HG03565 (cell line): ENCODE results near the gene OPN1MW3.
"Not testable (repeated sequence)": the region's sequence is repeated elsewhere in the genome, so short reads cannot be mapped to it uniquely, and the experiment has no call there.

Source experiments
- ATAC-seq: cut with Tn5 transposase; IDR thresholded peaks from one replicate; pipeline ENCODE4 v1.9.1; 2021; ENCODE audit warnings: mild to moderate bottlenecking, moderate library complexity; ENCODE audit not compliant: unreplicated experiment

The OPN1MW3 gene

GRCh38 chrX:154295664-154296310 is 38.4 kb downstream of the OPN1MW3 start, which contains the start of gene TKTL1:
TSS of gene TKTL1 (plus strand) at chrX:154295795. CDS start at chrX:154295860, 65 bp downstream.
- no peak for ATAC-seq

- ATAC-seq: no peak
These were observed 39.3 kb downstream of the OPN1MW3 start for GRCh38 chrX:154296731-154297130.

GRCh38 chrX:154298312-154298711 is 40.9 kb downstream of the OPN1MW3 start:
- ATAC-seq: no peak

GRCh38 chrX:154300816-154301215 is 43.4 kb downstream of the OPN1MW3 start:
- ATAC-seq: no peak

GRCh38 chrX:154302998-154303397 is 45.6 kb downstream of the OPN1MW3 start:
- ATAC-seq: not testable (repeated sequence)

- ATAC-seq: no peak
These were observed 46.1 kb downstream of the OPN1MW3 start for GRCh38 chrX:154303476-154303875.

GRCh38 chrX:154304846-154305245 is 47.5 kb downstream of the OPN1MW3 start:
- ATAC-seq: no peak

- ATAC-seq: no peak
These were observed 48.3 kb downstream of the OPN1MW3 start for GRCh38 chrX:154305541-154306205.

GRCh38 chrX:154307202-154307601 is 49.8 kb downstream of the OPN1MW3 start:
- ATAC-seq: no peak

- no peak for ATAC-seq
These were observed 50.9 kb downstream of the OPN1MW3 start for GRCh38 chrX:154308108-154308946.

- ATAC-seq: no peak
These were observed 51.8 kb downstream of the OPN1MW3 start for GRCh38 chrX:154309041-154309775.

- ATAC-seq: no peak
These were observed 53.5 kb downstream of the OPN1MW3 start for GRCh38 chrX:154310616-154311536.

GRCh38 chrX:154312116-154312515 is 54.7 kb downstream of the OPN1MW3 start:
- no peak for ATAC-seq

- no peak for ATAC-seq
These were observed 55.8 kb downstream of the OPN1MW3 start for GRCh38 chrX:154313147-154313546.

GRCh38 chrX:154315416-154315815 is 58.0 kb downstream of the OPN1MW3 start:
- ATAC-seq: no peak

GRCh38 chrX:154317391-154317995 is 60.1 kb downstream of the OPN1MW3 start:
- ATAC-seq: no peak

- ATAC-seq: no peak
These were observed 63.0 kb downstream of the OPN1MW3 start for GRCh38 chrX:154320406-154320805.
